ENCODE results near the gene NMBR. TPM values are rescaled to one million over a fixed set of nuclear protein-coding genes. Genes with fewer than 3 reads are reported as not detected.

NMBR gene
- total and polyA plus RNA-seq, 2 donors from 2014 or later = not detected

DNA sequence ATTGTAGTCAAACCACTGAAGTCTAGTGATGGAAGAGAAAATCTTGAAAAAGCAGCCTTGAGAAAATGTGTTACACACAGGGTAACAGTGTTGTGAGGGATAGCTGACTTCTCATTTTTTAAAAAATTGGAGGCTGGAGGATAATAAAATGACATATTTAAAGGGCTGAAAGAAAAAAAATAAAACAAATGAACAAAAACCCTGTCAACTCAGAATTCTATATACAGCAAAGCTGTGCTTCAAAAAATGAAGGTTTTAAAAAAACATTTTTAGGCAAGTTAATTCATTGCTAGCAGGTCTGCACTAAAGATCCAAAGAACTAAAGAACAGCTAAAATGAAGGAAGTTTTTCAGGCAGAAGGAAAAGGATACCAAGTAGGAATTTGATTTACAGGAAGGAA, 31.2 kb upstream of the NMBR start:
- no peaks in the 10 kb centered on the region for H3K9me3 ChIP-seq (ENCODE audit: control insufficient read depth in 2 of 3, insufficient read depth in 1 of 3, low read length in 3 of 3)
- no peak overlapping the region for H3K4me3 ChIP-seq (ENCODE audit: low read length in 3 of 3)
- no peaks in the 10 kb centered on the region for H3K4me1 ChIP-seq (ENCODE audit: control insufficient read depth in 2 of 3, insufficient read depth in 2 of 3, low read depth in 1 of 3, low read length in 3 of 3)
- H3K9ac ChIP-seq (ENCODE audit: low read length in 3 of 3) = no peak overlapping the region
- intact Hi-C loops (cut with DNase I) = no loop called here
- no peaks in the 10 kb centered on the region for H3K27me3 ChIP-seq (ENCODE audit: control insufficient read depth, insufficient read depth, low read length)
- DNase-seq = no peak
- TF ChIP-seq, protein P1, sequence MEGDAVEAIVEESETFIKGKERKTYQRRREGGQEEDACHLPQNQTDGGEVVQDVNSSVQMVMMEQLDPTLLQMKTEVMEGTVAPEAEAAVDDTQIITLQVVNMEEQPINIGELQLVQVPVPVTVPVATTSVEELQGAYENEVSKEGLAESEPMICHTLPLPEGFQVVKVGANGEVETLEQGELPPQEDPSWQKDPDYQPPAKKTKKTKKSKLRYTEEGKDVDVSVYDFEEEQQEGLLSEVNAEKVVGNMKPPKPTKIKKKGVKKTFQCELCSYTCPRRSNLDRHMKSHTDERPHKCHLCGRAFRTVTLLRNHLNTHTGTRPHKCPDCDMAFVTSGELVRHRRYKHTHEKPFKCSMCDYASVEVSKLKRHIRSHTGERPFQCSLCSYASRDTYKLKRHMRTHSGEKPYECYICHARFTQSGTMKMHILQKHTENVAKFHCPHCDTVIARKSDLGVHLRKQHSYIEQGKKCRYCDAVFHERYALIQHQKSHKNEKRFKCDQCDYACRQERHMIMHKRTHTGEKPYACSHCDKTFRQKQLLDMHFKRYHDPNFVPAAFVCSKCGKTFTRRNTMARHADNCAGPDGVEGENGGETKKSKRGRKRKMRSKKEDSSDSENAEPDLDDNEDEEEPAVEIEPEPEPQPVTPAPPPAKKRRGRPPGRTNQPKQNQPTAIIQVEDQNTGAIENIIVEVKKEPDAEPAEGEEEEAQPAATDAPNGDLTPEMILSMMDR (IDR thresholded peaks at IDR 0.05; ENCODE audit: borderline replicate concordance, extremely low read depth, insufficient read depth) = no peak
- FAIRE-seq = no peak
- H3K36me3 ChIP-seq (ENCODE audit: control insufficient read depth in 2 of 3, insufficient read depth in 3 of 3, low read length in 3 of 3) = peaks cover 0 to 3% (median 2%) of the 10 kb centered on the region in 3 donors
- H3K27ac ChIP-seq (ENCODE audit: low read depth in 2 of 2, low read length in 2 of 2) = no peak overlapping the region

DNA sequence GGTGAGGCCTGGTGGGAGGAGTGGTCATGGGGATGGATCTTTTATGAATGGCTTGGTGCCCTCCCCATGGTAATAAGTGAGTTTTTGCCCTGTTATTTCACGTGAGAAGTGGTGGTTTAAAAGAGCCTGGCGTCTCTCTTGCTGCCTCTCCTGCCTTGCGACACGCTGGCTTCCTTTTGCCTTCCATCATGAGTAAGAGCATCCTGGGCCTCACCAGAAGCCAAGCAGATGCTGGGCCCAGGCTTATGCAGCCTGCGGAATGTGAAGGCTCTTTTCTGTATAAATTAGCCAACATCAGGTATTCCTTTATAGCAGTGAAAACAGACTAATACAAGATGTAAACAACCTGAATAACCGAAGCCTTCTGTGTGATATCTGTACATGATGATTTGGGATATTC, 27.8 kb upstream of the NMBR start:
- Histone ChIP-seq H3K27ac (ENCODE audit: low read depth in 2 of 2, low read length in 2 of 2) (no peak overlapping the region), H3K9ac (ENCODE audit: low read length in 3 of 3) (no peak overlapping the region), H3K9me3 (ENCODE audit: control insufficient read depth in 2 of 3, insufficient read depth in 1 of 3, low read length in 3 of 3) (no peaks in the 10 kb centered on the region), H3K27me3 (ENCODE audit: control insufficient read depth, insufficient read depth, low read length) (no peaks in the 10 kb centered on the region), H3K4me3 (ENCODE audit: low read length in 3 of 3) (no peak overlapping the region), H3K4me1 (ENCODE audit: control insufficient read depth in 2 of 3, insufficient read depth in 2 of 3, low read depth in 1 of 3, low read length in 3 of 3) (no peaks in the 10 kb centered on the region), H3K36me3 (ENCODE audit: control insufficient read depth in 2 of 3, insufficient read depth in 3 of 3, low read length in 3 of 3) (peaks cover 2 to 5% (median 3%) of the 10 kb centered on the region in 3 donors)
- intact Hi-C loops (cut with DNase I) = no loop called here
- DNase-seq = no peak
- TF ChIP-seq, protein P1 (IDR thresholded peaks at IDR 0.05; ENCODE audit: borderline replicate concordance, extremely low read depth, insufficient read depth) = no peak
- FAIRE-seq = no peak

DNA sequence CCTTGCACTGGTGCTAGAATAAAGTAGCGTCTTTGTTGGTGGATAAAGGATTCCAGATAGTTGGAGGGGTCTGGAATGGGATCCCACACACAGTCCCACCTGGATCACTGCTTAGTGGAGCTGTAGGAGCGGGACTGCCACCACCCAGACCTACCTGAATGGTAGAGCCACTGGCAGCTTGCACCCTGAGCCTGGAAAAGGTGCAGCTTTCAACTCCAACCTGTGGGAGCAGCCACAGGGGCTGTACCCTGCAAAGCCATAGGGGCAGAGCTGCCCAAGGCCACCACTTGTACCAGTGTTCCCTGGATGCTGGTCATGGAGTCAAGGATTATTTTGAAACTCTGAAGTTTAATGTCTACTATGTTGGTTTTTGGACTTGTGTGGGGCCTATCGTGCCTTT, 27.1 kb upstream of the NMBR start:
- intact Hi-C loops (cut with DNase I) = no loop called here
- Histone ChIP-seq H3K27ac (ENCODE audit: low read depth in 2 of 2, low read length in 2 of 2) (no peak overlapping the region), H3K36me3 (ENCODE audit: control insufficient read depth in 2 of 3, insufficient read depth in 3 of 3, low read length in 3 of 3) (peaks cover 2 to 5% (median 3%) of the 10 kb centered on the region in 3 donors), H3K4me3 (ENCODE audit: low read length in 3 of 3) (no peak overlapping the region), H3K27me3 (ENCODE audit: control insufficient read depth, insufficient read depth, low read length) (no peaks in the 10 kb centered on the region), H3K9ac (ENCODE audit: low read length in 3 of 3) (no peak overlapping the region), H3K9me3 (ENCODE audit: control insufficient read depth in 2 of 3, insufficient read depth in 1 of 3, low read length in 3 of 3) (no peaks in the 10 kb centered on the region), H3K4me1 (ENCODE audit: control insufficient read depth in 2 of 3, insufficient read depth in 2 of 3, low read depth in 1 of 3, low read length in 3 of 3) (no peaks in the 10 kb centered on the region)
- no peak for DNase-seq
- TF ChIP-seq, protein P1 (IDR thresholded peaks at IDR 0.05; ENCODE audit: borderline replicate concordance, extremely low read depth, insufficient read depth) = no peak
- FAIRE-seq = no peak

DNA sequence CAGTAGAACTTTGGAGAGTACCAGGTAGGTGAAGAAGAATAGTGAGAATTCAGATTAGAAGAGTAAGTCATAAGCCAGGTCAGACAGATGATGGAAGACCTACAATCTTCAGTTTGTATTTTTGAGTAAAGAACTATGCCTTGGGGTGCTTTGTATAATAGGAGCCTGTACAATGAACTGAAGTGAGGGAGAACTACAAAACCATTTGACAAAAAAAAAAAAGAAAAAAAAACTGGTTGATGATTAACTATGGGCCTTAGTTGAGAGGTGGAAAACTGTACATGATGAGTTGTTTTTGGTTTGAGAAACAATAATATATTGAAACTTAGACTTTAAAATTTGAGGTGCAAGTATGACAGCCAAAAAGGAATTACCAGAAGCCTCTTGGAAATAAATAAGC, 25.8 kb upstream of the NMBR start:
- H3K4me1 ChIP-seq (ENCODE audit: control insufficient read depth in 2 of 3, insufficient read depth in 2 of 3, low read depth in 1 of 3, low read length in 3 of 3) = no peaks in the 10 kb centered on the region
- TF ChIP-seq, protein P1 (IDR thresholded peaks at IDR 0.05; ENCODE audit: borderline replicate concordance, extremely low read depth, insufficient read depth) = no peak
- FAIRE-seq (no peak), DNase-seq (no peak)
- H3K4me3 ChIP-seq (ENCODE audit: low read length in 3 of 3) = no peak overlapping the region
- no peaks in the 10 kb centered on the region for H3K9me3 ChIP-seq (ENCODE audit: control insufficient read depth in 2 of 3, insufficient read depth in 1 of 3, low read length in 3 of 3)
- H3K27ac ChIP-seq (ENCODE audit: low read depth in 2 of 2, low read length in 2 of 2) = no peak overlapping the region
- intact Hi-C loops (cut with DNase I) = no loop called here
- peaks cover 2 to 3% (median 2%) of the 10 kb centered on the region in 3 donors for H3K36me3 ChIP-seq (ENCODE audit: control insufficient read depth in 2 of 3, insufficient read depth in 3 of 3, low read length in 3 of 3)
- H3K27me3 ChIP-seq (ENCODE audit: control insufficient read depth, insufficient read depth, low read length) = no peaks in the 10 kb centered on the region
- no peak overlapping the region for H3K9ac ChIP-seq (ENCODE audit: low read length in 3 of 3)
